Neural progenitor cell (in vitro differentiated cells): ENCODE data around the gene FAIM2.

Experiments used
- EZH2 ChIP-seq: fragments of 200-600 bp; sonication (generic); IDR thresholded peaks from 2 replicates; pipeline ENCODE4 v1.6.1; 2017; ENCODE audit warnings: antibody characterized with exemption, mild to moderate bottlenecking, moderate library complexity
- TF ChIP-seq, protein P1 (sequence below): fragments of 200-600 bp; sonication (generic); IDR thresholded peaks from 2 replicates; pipeline ENCODE4 v1.5.1; 2017; ENCODE audit warnings: antibody characterized with exemption, mild to moderate bottlenecking

DNA sequence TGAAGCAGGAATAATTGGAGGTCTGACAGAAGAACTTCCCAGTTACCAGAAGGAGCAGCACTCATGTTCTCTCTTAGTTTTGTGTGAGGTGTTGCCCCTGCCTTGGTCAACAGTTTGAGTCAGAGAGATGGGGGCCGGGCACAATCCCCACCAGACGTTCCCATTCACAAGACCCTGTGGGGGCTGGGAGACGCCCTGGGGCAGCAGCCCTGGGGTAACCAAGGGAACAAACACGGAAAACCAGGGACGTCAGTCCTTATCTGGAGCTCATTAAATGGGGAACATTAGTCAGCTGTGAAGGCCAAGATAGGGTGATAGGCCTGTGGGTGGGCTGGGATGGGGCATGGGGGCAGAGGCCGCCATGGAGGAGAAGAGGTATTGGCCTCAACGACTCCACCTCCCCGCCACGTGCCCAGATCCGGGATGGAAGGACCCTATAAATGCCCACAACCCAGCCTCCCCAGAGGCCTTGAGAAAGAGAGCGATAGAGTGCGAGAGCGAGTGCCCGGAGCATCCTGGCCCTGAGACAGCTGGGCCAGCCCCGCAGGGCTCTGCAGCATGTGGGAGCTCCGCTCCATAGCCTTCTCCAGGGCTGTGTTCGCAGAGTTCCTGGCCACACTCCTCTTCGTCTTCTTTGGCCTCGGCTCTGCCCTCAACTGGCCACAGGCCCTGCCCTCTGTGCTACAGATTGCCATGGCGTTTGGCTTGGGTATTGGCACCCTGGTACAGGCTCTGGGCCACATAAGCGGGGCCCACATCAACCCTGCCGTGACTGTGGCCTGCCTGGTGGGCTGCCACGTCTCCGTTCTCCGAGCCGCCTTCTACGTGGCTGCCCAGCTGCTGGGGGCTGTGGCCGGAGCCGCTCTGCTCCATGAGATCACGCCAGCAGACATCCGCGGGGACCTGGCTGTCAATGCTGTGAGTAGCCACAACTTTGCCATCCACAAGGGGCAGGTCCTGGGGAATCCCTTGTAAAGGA, 46.9 kb upstream of the FAIM2 start, which contains the start of gene AQP2:
- TF ChIP-seq, protein P1, sequence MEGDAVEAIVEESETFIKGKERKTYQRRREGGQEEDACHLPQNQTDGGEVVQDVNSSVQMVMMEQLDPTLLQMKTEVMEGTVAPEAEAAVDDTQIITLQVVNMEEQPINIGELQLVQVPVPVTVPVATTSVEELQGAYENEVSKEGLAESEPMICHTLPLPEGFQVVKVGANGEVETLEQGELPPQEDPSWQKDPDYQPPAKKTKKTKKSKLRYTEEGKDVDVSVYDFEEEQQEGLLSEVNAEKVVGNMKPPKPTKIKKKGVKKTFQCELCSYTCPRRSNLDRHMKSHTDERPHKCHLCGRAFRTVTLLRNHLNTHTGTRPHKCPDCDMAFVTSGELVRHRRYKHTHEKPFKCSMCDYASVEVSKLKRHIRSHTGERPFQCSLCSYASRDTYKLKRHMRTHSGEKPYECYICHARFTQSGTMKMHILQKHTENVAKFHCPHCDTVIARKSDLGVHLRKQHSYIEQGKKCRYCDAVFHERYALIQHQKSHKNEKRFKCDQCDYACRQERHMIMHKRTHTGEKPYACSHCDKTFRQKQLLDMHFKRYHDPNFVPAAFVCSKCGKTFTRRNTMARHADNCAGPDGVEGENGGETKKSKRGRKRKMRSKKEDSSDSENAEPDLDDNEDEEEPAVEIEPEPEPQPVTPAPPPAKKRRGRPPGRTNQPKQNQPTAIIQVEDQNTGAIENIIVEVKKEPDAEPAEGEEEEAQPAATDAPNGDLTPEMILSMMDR: no peak
- TF ChIP-seq EZH2: no peak
